K562 (cell line): Measurements from ENCODE around the gene RGS14. TPM values are rescaled to one million over a fixed set of nuclear protein-coding genes. Genes with fewer than 3 reads are reported as not detected.
A peak's percentile ranks its signal among the peaks of the same experiment; 100 is the strongest.

Experiments
- ATAC-seq: fragments of 200-7000 bp; cut with Tn5 transposase; 3 replicates; pipeline ENCODE4 v1.9.1; 2020; ENCODE audit warnings: moderate library complexity
- BruUV-seq: library from RNA; stranded (reverse); fragments of 400-500 nt; replicated peaks from 2 replicates; lab custom pipeline; 2021; lab: Mats Ljungman, UMichigan
- CTCF ChIA-PET: fragments of 300-600 bp; formaldehyde crosslinking; extraction: SDS; loops from one replicate; lab custom pipeline; 2021; ENCODE audit warnings: low intra/inter-chr PET ratio; lab: Yijun Ruan, JAX
- POLR2A ChIA-PET: fragments of 300-600, 350-650 bp; sonication (Branson Sonifier 250); formaldehyde crosslinking; extraction: SDS; loops from one replicate; lab custom pipeline; 2021; ENCODE audit warnings: antibody characterized with exemption, inconsistent platforms; lab: Yijun Ruan, JAX
- DNase-seq, 4 experiments: peaks; one replicate each; pipeline versions ENCODE4 v3.0.0 to v3.0.0-alpha.2; 2011 to 2018; ENCODE audit warnings: low spot score in 3 of 4, mixed read lengths in 3 of 4; ENCODE audit errors: extremely low read depth in 1 of 4
- FAIRE-seq: peaks from 2 replicates; lab custom pipeline; 2011; peaks lifted over from hg19 to GRCh38; lab: Jason Lieb, UNC
- H2AFZ ChIP-seq: 2 replicates; pipeline ENCODE4 v1.6.0; 2011; ENCODE audit warnings: low read depth, low read length, control low read depth, inconsistent platforms
- H3K27ac ChIP-seq: fragments of 200-600 bp; 3 replicates; pipeline ENCODE4 v1.8.0; 2011; ENCODE audit warnings: low read depth, mild to moderate bottlenecking, control low read depth, inconsistent platforms, low read length, moderate library complexity, mixed read lengths; ENCODE audit errors: extremely low read depth
- H3K27me3 ChIP-seq, 2 experiments: fragments of 300-600 bp in 1 of 2; 2 replicates in 1 of 2; 3 replicates in 1 of 2; pipeline versions ENCODE4 v1.6.0 to v1.8.0; 2011; ENCODE audit warnings: inconsistent platforms in 2 of 2, low read length in 2 of 2, mild to moderate bottlenecking in 1 of 2, mixed read lengths in 1 of 2, moderate library complexity in 1 of 2; ENCODE audit not compliant: control insufficient read depth in 2 of 2, insufficient read depth in 2 of 2
- H3K36me3 ChIP-seq: fragments of 300-600 bp; 3 replicates; pipeline ENCODE4 v1.8.0; 2011; ENCODE audit warnings: mild to moderate bottlenecking, low read length, inconsistent platforms; ENCODE audit not compliant: control insufficient read depth, insufficient read depth
- H3K4me1 ChIP-seq, 2 experiments: fragments of 200-600 bp in 1 of 2; replicated peaks in 1 of 2; 2 replicates in 1 of 2; 3 replicates in 1 of 2; pipeline versions ENCODE4 v1.5.1 to v1.8.0; 2011; ENCODE audit warnings: inconsistent platforms in 2 of 2, low read length in 2 of 2, mild to moderate bottlenecking in 1 of 2, mixed read lengths in 1 of 2, moderate library complexity in 1 of 2; ENCODE audit not compliant: control insufficient read depth in 2 of 2, insufficient read depth in 2 of 2
- H3K4me2 ChIP-seq: 2 replicates; pipeline ENCODE4 v1.6.1; 2011; ENCODE audit warnings: low read length, control low read depth, inconsistent platforms, mixed read lengths; ENCODE audit not compliant: insufficient read depth
- H3K4me3 ChIP-seq: fragments of 200-600 bp; sonication (generic), shearing (Covaris generic); 2 replicates; pipeline ENCODE4 v1.5.1; 2016; ENCODE audit warnings: control low read depth, inconsistent platforms
- H3K79me2 ChIP-seq: fragments of 200-600 bp; 3 replicates; pipeline ENCODE4 v1.8.0; 2011; ENCODE audit warnings: low read length, inconsistent platforms; ENCODE audit not compliant: control insufficient read depth, insufficient read depth
- H3K9ac ChIP-seq, 2 experiments: 2 replicates each; pipeline versions ENCODE4 v1.6.0 to v1.6.1; 2011; ENCODE audit warnings: low read depth in 2 of 2, low read length in 2 of 2, control low read depth in 1 of 2, inconsistent platforms in 1 of 2, mild to moderate bottlenecking in 1 of 2, mixed read lengths in 1 of 2; ENCODE audit not compliant: insufficient read depth in 1 of 2
- H3K9me1 ChIP-seq: one replicate; pipeline ENCODE4 v1.6.0; 2011; ENCODE audit warnings: inconsistent platforms, mild to moderate bottlenecking, low read length, moderate library complexity; ENCODE audit not compliant: control insufficient read depth, insufficient read depth
- H3K9me3 ChIP-seq: replicated peaks from 2 replicates; pipeline ENCODE4 v1.5.1; 2011; ENCODE audit warnings: low read depth, low read length, inconsistent platforms; ENCODE audit not compliant: control insufficient read depth, insufficient read depth
- H4K20me1 ChIP-seq: replicated peaks from 2 replicates; pipeline ENCODE4 v1.6.1; 2011; ENCODE audit warnings: low read length, inconsistent platforms, mixed read lengths; ENCODE audit not compliant: control insufficient read depth, insufficient read depth
- ATF1 ChIP-seq, 2 experiments: fragments of 450-650 bp in 1 of 2; IDR thresholded peaks; 2 replicates each; pipeline ENCODE4 v1.6.1; 2016; ENCODE audit warnings: missing compliant biosample characterization in 1 of 2, missing genetic modification characterization in 1 of 2
- BACH1 ChIP-seq: fragments of 200-800 bp; sonication (Bioruptor generic); IDR thresholded peaks from 2 replicates; pipeline ENCODE4 v1.6.1; 2016; ENCODE audit warnings: missing genetic modification characterization, missing compliant biosample characterization
- EGR1 ChIP-seq: fragments of 450-650 bp; conservative IDR thresholded peaks from 2 replicates; pipeline ENCODE4 v1.6.1; 2017; ENCODE audit warnings: mild to moderate bottlenecking
- HDAC8 ChIP-seq: fragments of 450-650 bp; IDR thresholded peaks from 2 replicates; pipeline ENCODE4 v1.6.1; 2016; ENCODE audit warnings: mild to moderate bottlenecking, missing genetic modification characterization, moderate library complexity, missing compliant biosample characterization
- ZFP36 ChIP-seq: fragments of 150-350 bp; IDR thresholded peaks from 2 replicates; pipeline ENCODE4 v1.6.1; 2018; ENCODE audit warnings: low read length, low read depth; ENCODE audit not compliant: partially characterized antibody
- ZFX ChIP-seq: sonication (generic); formaldehyde crosslinking; IDR thresholded peaks from 2 replicates; pipeline ENCODE4 v1.8.0; 2022; ENCODE audit warnings: mild to moderate bottlenecking, missing genetic modification reagents, moderate library complexity
- ZNF431 ChIP-seq: sonication (generic); formaldehyde crosslinking; IDR thresholded peaks from 2 replicates; pipeline ENCODE4 v1.8.0; 2022; ENCODE audit warnings: mild to moderate bottlenecking, missing genetic modification reagents
- ZNF75A ChIP-seq: fragments of 450-650 bp; formaldehyde crosslinking; IDR thresholded peaks from 2 replicates; pipeline ENCODE4 v1.4.0; 2020; ENCODE audit warnings: mild to moderate bottlenecking
- WGBS: fragments of 100-300 bp; shearing (Covaris generic); methylation state at CpG from one replicate; pipeline ENCODE4 v1.1.6; 2016; ENCODE audit warnings: low coverage, mixed read lengths; ENCODE audit not compliant: insufficient coverage; ENCODE audit errors: missing lambda C conversion rate; 5-methylcytosine and 5-hydroxymethylcytosine counted together
- in situ Hi-C: fragments of 300-500 bp; cut with MboI; formaldehyde crosslinking; loops from 4 replicates; pipeline ENCODE4 v1.15.0; 2018; ENCODE audit warnings: inconsistent platforms, mixed read lengths
- intact Hi-C: fragments of 100-400 bp; cut with micrococcal nuclease; formaldehyde crosslinking; loops from 2 replicates; pipeline ENCODE4 v1.14.2; 2022
- polyA plus RNA-seq, 8 experiments: library from polyadenylated mRNA; depleted of rRNA in 4 of 8; stranded (reverse) in 5 of 8; unstranded in 3 of 8; fragments of >200 nt; fragmentation: Nextera tagmentation in 2 of 8; fragmentation: Illumina TruSeq in 1 of 8; extraction: Ambion mirVana in 2 of 8; extraction: Trizol in 1 of 8; gene quantifications; 2 replicates each; pipeline versions ENCODE4 v1.2.1 to v1.2.3, GENCODE V29; 2011 to 2014; ENCODE audit warnings: inconsistent platforms in 1 of 8, missing spikeins in 1 of 8
- total RNA-seq, 7 experiments: library from RNA; depleted of rRNA in 6 of 7; stranded (reverse); fragments of >200 nt in 6 of 7; fragmentation: Illumina TruSeq in 2 of 7; extraction: Trizol in 2 of 7; gene quantifications; 2 replicates each; pipeline versions ENCODE4 v1.2.1 to v1.2.3, GENCODE V29; 2011 to 2021; ENCODE audit warnings: low replicate concordance in 1 of 7
- TF ChIP-seq, protein P1 (sequence below): fragments of 250-450 bp; sonication (Bioruptor Pico); IDR thresholded peaks from 2 replicates; pipeline ENCODE4 v1.4.0; 2020; ENCODE audit warnings: borderline replicate concordance
- TF ChIP-seq, protein P2 (sequence below): fragments of 450-650 bp; IDR thresholded peaks from 2 replicates; pipeline ENCODE4 v1.6.1; 2016

The RGS14 gene
- total and polyA plus RNA-seq, 9 of the 15 experiments (the other 6 are each of a cell fraction or from before 2014, with no cell fraction given), result 0.28 to 75.9 (median 34.5) TPM

DNA sequence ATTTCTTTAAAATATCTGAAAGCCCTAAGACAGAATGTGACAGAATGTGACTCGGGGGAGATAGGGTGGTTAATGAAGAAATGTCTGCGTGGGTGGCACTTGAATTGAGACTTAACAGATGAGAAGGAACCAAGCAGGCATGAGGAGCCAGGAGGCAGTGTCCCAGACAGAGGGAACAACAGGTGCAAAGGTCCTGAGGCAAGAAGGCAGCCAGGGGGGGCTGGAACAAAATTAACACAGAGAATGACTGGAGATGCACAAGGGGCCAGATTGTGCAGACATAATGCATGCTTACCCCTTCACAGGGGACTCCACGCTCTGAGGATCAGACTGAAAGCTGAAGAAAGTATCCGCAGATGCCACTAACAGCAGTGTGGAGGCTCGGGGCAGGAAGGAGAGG is 8.0 kb upstream of the RGS14 start:
- WGBS, result 46% methylated on average over 5 of the region's 5 CpGs
- intact Hi-C loops, result no loop called here

More for the DNA sequence above, 8.0 kb upstream of the RGS14 start:
- CTCF ChIA-PET, result no interaction called here
- H3K4me1 ChIP-seq, result peaks cover 17 to 24% of the 10 kb centered on the region in 2 experiments; a peak in 4 of 5 replicates
- no TSS peak for BruUV-seq
- POLR2A ChIA-PET, result interaction anchor here (0.9 to 3.4 kb wide), 3 partner anchors 11 to 215 kb away, joined by 3 to 18 read pairs (median 7); no protein-coding TSS in a partner anchor
- peak overlapping the region; percentile 95 to 97; a peak in 3 of 4 replicates for H3K9ac ChIP-seq
- no peaks in the 10 kb centered on the region for H3K27me3 ChIP-seq
- DNase-seq, result no peak
- FAIRE-seq, result no peak
- ATAC-seq, result no peak
- peaks cover 44% of the 10 kb centered on the region for H3K36me3 ChIP-seq
- peak overlapping the region; percentile 81 for H3K4me3 ChIP-seq
- TF ChIP-seq BACH1 (tag) (no peak), EGR1 (peak; percentile 44; the same call in 1 of the 2 replicates), ZNF75A (CRISPR knock-in tag) (no peak), ZFP36 (peak; percentile 31), ZFX (CRISPR knock-in tag) (no peak), ATF1 (CRISPR knock-in tag; IDR thresholded peaks at IDR 0.05) (no peak), ATF1 (tag; IDR thresholded peaks at IDR 0.05) (no peak), ZNF431 (no peak), HDAC8 (tag) (no peak)
- TF ChIP-seq, protein P1, sequence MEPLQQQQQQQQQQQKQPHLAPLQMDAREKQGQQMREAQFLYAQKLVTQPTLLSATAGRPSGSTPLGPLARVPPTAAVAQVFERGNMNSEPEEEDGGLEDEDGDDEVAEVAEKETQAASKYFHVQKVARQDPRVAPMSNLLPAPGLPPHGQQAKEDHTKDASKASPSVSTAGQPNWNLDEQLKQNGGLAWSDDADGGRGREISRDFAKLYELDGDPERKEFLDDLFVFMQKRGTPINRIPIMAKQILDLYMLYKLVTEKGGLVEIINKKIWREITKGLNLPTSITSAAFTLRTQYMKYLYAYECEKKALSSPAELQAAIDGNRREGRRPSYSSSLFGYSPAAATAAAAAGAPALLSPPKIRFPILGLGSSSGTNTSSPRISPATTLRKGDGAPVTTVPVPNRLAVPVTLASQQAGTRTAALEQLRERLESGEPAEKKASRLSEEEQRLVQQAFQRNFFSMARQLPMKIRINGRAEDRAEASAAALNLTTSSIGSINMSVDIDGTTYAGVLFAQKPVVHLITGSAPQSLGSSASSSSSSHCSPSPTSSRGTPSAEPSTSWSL (CRISPR knock-in tag), result no peak
- TF ChIP-seq, protein P2, sequence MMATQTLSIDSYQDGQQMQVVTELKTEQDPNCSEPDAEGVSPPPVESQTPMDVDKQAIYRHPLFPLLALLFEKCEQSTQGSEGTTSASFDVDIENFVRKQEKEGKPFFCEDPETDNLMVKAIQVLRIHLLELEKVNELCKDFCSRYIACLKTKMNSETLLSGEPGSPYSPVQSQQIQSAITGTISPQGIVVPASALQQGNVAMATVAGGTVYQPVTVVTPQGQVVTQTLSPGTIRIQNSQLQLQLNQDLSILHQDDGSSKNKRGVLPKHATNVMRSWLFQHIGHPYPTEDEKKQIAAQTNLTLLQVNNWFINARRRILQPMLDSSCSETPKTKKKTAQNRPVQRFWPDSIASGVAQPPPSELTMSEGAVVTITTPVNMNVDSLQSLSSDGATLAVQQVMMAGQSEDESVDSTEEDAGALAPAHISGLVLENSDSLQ, result no peak
- peaks cover 64% of the 10 kb centered on the region for H3K79me2 ChIP-seq
- no peak overlapping the region for H3K27ac ChIP-seq
- no peaks in the 10 kb centered on the region for H4K20me1 ChIP-seq
- H2AFZ ChIP-seq, result no peak overlapping the region
- peak overlapping the region; percentile 96 for H3K4me2 ChIP-seq
- H3K9me3 ChIP-seq, result no peaks in the 10 kb centered on the region
- in situ Hi-C loops, result no loop called here
- no peaks in the 10 kb centered on the region for H3K9me1 ChIP-seq
